Ecto neural progenitor cell (in vitro differentiated cells): Measurements from ENCODE around the gene AIMP1.
"Not testable (repeated sequence)": the region's sequence is repeated elsewhere in the genome, so short reads cannot be mapped to it uniquely, and the experiment has no call there.

Experiments
- DNase-seq: peaks from one replicate; pipeline ENCODE4 v3.0.0-alpha.2; 2018; ENCODE audit warnings: low spot score

AIMP1 gene

DNA sequence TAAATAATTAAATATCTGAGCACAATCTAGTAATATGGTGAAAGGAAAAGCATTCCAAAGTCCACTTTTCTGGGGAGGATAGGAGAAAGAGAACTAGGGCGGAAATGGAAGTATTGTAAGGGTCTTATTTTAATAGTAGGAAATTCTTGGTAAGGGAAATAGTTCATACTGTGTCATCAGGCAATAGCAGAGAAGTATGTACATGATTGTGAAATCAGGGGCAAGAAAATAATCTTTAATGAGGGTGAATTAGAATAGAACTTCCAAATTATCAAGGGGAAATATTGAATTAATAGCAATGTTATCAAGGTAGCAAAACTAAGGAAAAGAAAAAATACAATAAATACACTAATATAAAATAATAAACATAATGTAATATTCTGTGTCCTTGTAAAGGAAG lies 37.4 kb downstream of the AIMP1 start:
- no peak for DNase-seq

DNA sequence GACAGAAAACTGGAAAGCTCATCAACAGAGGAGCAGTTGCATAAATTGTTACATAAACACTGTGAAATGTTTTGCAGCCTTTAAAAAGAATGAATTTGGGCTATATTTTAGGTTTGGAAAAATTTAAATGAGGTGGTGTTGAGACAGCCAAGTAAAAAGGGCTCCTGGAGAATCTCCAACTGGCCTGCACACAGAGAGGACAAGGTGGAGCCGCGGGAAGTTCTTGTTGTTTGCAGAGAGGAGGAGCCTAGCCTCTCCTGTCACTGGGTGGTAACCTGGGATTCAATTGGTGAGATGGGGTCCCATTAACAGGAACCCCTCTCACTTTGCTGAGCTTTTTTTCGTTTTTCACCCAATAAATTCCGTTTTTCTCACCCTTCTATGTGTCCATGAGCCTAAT lies 38.8 kb downstream of the AIMP1 start:
- no peak for DNase-seq

DNA sequence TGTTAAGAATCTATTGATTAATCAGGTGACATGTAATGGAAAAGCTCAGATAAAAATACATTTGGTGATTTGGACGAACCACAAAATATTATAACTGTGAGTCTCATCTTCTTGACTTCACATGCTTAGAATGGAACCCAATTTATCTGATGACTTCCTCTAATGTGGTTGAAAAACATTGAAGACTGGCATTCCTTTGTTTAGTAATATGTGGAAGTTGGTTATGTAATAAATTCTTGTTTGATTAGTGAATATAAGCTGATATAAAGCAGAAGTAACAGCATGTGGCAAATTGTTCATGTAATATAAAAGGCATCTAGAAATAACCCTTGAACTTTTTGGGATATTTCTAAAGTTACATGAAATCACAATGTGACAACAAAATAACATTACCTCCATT lies 42.5 kb downstream of the AIMP1 start:
- DNase-seq, result no peak

DNA sequence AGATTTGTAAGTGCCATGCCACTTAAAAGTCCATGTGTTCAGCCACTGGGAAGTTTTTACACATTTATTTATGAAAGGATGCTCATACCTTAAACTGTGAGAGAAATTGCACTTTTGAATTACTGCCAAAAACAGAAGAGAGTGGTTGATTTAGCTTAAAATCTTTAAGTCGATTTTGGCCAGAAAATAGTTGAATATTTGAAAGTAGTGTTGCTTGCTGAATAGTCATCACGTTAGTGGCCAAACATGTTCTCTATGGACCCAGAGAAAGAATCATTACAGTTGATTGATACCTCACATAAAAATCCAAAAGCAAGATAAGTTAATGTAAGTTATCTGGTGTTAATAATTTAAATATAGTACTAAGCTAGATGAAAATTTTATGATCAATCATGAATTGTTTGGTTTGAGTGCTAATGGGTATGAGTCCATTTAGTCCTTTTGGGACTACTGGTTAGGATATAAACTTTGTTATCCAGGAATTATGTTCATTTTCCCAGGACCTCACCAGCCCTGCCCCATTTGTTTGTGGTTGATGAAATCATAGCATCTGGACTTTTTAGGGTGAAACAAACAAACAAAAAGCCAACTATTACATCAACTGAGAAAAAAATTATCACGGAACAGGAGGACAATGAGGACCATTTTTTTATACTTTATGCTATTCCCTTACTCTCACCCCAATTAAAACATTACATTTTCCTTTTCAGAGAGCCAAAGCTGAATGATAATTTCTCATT lies 45.9 kb downstream of the AIMP1 start:
- no peak for DNase-seq

DNA sequence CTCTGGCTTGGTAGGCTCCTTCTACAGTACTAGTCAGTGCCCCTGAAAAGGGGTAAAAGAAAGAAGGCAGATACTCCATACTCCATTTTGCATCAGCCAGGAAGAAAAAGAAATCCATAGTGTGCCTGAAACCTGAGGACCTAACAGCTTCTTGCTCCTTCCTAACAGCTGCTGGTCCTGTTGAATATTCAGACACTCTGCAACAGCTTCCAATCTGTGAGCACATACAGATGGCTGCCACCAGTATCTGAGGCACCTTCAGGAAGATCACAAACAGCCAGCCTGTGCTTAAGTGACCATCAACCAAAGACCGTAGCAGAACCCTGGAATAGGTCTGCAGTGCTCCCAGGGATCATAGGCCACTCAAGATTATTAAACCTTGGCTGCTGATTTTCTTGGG lies 47.9 kb downstream of the AIMP1 start:
- DNase-seq, result no peak

DNA sequence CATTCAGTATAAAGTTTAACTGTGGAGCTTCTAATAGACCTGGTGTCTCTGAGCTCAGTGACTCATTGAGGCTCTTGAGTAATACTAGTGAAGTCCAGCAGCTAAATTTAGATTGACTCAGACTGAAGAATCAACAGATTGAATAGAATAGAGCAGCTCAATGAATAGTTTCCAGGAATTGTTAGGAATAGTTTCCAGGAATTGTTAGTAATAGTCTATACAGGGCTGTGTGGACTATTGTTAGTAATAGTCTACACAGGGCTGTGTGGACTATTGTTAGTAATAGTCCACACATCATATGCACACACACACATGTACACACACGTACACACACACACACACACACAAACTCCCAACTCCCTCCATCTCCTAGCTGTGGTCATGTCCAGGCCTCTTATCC lies 49.3 kb downstream of the AIMP1 start:
- DNase-seq, result no peak

DNA sequence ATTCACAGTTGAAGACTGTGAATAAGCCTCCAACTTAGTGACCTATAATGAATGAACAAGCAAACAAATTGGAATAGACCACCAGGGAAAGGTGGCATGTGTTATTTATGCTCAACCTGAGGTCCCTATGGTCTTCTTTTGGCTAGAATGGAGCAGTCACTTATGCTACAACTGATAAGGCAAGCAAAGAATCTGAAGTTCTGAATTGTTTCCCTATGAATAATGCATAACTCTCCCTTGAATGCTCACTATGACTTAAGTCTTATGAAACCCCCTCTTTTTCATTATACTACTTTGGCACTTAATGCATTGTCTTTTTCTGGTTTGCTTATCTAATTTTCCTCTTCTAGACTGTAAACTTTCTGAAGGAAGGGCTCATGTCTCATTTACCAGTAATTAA lies 49.7 kb downstream of the AIMP1 start:
- no peak for DNase-seq

DNA sequence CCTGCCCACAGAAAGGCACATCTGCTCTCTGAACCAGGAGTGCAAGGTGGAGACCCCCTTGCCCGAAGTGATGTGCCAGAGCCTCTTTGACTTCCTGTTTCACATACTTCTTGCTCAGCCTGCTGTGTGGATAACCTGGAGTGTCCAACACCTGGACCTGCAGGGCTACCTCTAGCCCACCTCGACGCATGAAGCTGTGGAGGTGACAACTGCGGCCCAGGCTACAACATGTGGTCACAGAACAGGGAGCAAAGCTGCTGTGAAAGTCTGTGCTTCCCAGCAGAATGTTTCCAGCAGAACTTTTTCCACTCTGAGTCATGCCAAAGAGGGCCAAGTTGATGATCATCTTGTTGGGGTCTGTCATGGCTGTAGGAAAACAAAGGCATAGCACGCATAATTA lies 50.7 kb downstream of the AIMP1 start:
- DNase-seq, result no peak

DNA sequence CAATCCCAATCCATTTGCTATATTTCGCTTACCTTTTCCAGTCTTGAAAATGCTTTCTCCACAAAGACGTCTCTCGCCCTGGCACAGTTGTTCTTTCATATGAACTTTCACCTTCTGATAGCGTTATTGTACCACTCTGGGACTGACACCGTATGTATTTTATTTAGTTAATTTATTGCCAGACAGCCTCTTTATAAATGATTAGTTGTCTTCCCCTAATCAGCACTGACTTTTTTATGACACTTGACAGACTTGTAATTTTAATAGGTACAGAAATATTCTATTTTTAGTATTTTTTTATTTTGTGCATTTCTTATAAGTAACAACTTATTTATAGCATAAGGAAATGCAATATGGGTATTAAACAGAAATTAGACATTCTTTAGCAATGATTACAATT lies 52.3 kb downstream of the AIMP1 start, which contains the start of gene GIMD1:
GIMD1 (minus strand) TSS at position 101 of the 400 bp plus-strand sequence. CDS start 1,343 bp downstream, outside the sequence.
- no peak for DNase-seq

DNA sequence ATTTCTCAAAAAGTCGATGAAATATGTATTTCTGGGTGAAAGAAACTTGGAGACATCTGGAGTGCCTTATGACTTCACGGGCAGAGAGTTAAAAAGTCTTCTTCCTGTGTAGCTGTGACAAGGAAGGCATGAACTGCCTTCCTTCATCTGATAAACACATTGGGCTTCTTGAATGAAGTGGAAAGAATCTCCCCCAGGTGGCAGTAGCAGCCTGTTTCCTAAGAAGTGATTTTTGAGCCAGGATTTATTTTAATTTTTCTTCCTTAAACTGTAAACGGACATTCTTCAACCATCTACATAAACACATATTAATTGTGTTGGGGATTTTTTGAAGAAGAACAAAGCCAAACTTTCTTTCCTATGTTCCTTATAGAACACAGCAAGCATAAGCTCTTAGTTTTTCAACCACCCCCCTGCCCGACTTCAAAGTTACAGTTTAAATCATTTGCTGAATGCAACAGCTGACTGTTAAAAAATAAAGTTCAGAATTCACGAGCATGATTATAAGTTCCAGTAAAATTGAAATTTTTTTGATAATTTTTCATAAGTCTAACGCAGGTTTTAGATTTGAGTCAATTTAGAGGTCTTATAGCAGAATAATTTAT lies 53.2 kb downstream of the AIMP1 start:
- no peak for DNase-seq

DNA sequence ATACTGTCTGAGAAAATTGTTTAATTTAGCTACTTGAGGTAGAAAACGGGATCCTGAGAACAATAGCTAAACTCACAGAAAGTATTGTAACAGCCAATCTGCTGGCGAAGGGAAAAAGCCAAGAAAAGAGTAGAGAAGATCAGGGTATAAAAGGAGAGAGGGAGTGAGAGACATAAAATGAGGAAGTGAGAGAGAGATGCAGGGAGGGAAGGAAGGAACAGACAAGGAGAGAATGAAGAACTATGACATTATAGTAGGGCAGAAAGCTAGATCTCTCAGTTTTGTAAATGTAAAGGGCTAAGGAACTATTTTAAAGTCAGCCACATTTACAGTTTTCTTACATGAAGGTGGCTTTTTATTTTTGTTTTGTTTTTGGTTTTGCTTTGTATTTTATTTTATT lies 53.9 kb downstream of the AIMP1 start:
- no peak for DNase-seq

DNA sequence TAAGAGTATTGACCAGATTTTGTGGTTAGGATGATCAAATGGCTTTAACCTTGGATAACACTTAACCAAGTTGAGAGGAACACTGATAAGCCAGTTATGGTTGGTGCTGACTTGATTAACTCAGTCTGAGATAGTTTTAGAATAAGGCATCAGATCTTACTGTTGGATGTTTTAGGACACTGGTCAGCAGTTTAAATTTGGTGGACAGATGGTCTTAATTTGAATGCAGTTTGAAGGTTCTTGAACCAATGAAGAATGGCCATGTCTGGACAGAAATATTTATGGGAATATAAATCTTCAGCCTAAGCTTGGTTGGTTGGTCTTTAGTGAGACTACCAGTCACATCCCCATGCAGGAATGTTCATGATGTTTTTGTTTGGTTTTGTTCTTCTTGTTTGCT lies 54.8 kb downstream of the AIMP1 start:
- DNase-seq, result no peak

DNA sequence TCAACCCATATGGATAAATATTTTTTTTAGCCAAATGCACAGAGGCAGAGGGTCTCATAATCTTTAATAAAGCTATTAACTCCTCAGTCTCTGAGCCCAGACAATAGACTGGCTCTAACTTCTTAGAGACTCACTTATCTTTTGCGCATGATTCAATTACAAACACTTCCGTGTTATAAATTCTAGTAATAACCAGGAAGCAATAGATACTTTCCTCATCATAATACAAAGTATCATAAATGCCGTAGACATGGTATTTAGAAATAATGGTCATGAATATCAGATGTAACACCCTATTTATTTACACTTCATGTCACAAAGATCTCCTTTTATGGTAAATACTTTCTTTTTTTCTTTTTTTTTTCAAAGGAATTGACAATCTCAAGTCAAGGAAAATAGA lies 56.7 kb downstream of the AIMP1 start:
- no peak for DNase-seq

DNA sequence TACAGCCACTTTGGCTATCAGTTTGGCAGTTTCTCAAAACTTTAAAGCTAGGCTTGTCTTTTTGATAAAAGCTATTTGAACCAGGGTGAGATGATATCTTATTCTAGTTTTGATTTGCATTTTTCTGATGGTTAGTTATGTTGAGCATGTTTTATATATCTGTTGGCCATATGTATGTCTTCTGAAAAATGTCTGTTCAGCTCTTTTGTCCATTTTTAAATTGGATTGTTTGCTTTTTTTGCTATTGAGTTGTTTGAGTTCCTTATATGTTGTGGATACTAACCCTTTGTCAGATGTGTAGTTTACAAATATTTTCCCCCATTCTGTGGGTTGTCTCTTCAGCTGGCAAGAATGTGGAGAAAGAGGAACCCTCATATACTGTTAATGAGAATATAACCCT lies 63.8 kb downstream of the AIMP1 start:
- DNase-seq, result no peak

DNA sequence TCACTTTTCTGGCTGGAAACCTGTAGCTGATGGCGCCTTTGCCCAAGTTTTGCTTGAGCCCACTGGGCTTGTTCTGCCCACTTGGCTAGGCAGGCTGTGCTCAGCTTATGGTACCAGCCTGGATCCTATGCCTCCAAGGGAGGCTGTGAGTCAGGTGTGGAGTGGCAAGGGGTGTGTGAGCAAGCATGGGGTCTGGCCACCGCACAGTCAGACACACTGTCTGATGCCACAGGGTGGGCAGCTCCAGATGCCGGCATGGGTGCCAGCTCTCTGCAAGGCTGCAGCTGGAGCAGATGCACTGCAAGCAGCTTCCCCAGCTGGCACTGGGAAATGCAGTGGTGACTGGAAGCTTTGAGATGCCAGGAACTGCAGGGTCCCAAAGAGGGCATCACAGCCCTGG lies 68.5 kb downstream of the AIMP1 start:
- DNase-seq, result no peak

DNA sequence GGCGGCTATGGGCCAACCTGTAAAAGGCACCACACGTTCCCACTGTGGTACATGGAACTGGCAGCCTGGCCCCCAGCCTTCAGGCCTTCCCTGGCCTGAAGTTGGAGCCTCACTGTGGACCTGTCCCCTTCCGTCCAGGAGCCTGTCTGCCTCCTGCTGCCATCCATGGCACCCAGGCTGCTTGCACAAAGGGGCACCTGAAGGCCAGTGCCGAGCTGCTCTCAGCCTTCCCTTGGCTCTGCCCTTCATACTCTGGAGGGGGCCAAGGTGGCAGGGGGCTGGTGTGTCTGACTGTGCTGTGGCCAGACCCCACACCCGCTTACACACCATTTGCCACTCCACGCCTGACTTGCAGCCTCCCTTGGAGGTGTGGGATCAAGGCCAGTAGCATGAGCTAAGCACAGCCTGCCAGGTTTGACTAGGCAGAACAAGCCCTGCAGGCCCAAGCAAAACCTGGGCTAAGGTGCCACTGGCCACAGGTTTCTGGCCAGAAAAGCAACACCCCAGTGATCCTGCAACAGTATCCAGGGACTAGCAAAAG lies 69.6 kb downstream of the AIMP1 start:
- DNase-seq, result no peak

DNA sequence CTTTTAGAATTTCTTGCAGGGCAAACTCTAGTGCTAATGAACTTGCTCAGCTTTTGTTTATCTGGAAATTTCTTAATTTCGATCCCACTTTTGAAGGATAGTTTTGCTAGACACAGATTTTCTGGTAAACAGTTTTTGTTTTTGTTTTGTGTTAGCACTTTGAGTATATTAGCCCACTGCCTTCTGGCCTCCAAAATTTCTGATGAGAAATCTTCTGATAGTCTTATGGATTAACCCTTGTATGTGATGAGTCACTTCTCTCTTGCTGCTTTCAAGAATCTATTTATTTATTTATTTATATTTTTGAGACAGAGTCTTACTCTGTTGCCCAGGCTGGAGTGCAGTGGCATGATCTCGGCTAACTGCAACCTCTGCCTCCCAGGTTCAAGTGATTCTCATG lies 79.2 kb downstream of the AIMP1 start:
- no peak for DNase-seq

DNA sequence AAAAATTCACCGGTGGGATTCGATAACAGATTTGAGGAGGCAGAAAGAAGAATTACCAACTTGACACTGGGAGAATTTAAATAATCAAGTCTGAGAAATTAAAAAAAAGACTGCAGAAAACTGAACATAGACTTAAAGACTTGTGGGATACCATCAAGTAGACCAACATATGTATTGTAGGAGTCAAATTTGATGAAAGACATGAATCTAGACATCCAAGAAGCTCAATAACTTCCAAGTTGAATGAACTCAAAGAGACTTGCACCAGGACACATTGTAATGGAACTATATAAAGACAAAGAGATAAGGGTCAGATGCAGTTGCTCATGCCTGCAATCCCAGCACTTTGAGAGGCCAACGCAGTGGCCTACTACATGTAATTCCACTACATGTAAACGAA lies 82.5 kb downstream of the AIMP1 start:
- not testable (repeated sequence) for DNase-seq
